ENCODE results near the gene CNNM1. TPM values are rescaled to one million over a fixed set of nuclear protein-coding genes. Genes with fewer than 3 reads are reported as not detected.

Gene CNNM1
- total and polyA plus RNA-seq, 8 donors = 0.17 to 0.94 (median 0.36) TPM

- TF ChIP-seq, protein P1, sequence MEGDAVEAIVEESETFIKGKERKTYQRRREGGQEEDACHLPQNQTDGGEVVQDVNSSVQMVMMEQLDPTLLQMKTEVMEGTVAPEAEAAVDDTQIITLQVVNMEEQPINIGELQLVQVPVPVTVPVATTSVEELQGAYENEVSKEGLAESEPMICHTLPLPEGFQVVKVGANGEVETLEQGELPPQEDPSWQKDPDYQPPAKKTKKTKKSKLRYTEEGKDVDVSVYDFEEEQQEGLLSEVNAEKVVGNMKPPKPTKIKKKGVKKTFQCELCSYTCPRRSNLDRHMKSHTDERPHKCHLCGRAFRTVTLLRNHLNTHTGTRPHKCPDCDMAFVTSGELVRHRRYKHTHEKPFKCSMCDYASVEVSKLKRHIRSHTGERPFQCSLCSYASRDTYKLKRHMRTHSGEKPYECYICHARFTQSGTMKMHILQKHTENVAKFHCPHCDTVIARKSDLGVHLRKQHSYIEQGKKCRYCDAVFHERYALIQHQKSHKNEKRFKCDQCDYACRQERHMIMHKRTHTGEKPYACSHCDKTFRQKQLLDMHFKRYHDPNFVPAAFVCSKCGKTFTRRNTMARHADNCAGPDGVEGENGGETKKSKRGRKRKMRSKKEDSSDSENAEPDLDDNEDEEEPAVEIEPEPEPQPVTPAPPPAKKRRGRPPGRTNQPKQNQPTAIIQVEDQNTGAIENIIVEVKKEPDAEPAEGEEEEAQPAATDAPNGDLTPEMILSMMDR (IDR thresholded peaks at IDR 0.05) = no peak
- Histone ChIP-seq H3K36me3 (peaks cover 0 to 42% of the 10 kb centered on the region in 2 donors), H3K4me1 (no peaks in the 10 kb centered on the region), H3K4me3 (no peak overlapping the region), H3K9me3 (no peaks in the 10 kb centered on the region), H3K27me3 (no peaks in the 10 kb centered on the region), H3K27ac (no peak overlapping the region)
- intact Hi-C loops (cut with DNase I) = no loop called here
- no peak for DNase-seq
- ATAC-seq = no peak
These were observed 92.1 kb downstream of the CNNM1 start for GRCh38 chr10:99421233-99421739.

- DNase-seq = no peak
- Histone ChIP-seq H3K4me3 (no peak overlapping the region), H3K27me3 (no peaks in the 10 kb centered on the region), H3K9me3 (no peaks in the 10 kb centered on the region), H3K27ac (no peak overlapping the region), H3K4me1 (no peaks in the 10 kb centered on the region), H3K36me3 (peaks cover 0 to 41% of the 10 kb centered on the region in 2 donors)
- intact Hi-C loops (cut with DNase I) = no loop called here
- no peak for ATAC-seq
- TF ChIP-seq, protein P1 (IDR thresholded peaks at IDR 0.05) = no peak
These were observed 93.5 kb downstream of the CNNM1 start for GRCh38 chr10:99422529-99423096.

- no peak overlapping the region for H3K27ac ChIP-seq
- DNase-seq (no peak), ATAC-seq (no peak)
- no peak overlapping the region for H3K4me3 ChIP-seq
- intact Hi-C loops (cut with DNase I) = no loop called here
- H3K4me1 ChIP-seq = peaks cover 3 to 4% of the 10 kb centered on the region in 2 donors
- TF ChIP-seq, protein P1 (IDR thresholded peaks at IDR 0.05) = no peak
- no peaks in the 10 kb centered on the region for H3K27me3 ChIP-seq
- H3K9me3 ChIP-seq = no peaks in the 10 kb centered on the region
- peaks cover 0 to 21% of the 10 kb centered on the region in 2 donors for H3K36me3 ChIP-seq
These were observed 95.5 kb downstream of the CNNM1 start for GRCh38 chr10:99424656-99425055.

- no peak for ATAC-seq
- TF ChIP-seq, protein P1 (IDR thresholded peaks at IDR 0.05) = no peak
These were observed 96.0 kb downstream of the CNNM1 start for GRCh38 chr10:99425204-99425603.

DNA sequence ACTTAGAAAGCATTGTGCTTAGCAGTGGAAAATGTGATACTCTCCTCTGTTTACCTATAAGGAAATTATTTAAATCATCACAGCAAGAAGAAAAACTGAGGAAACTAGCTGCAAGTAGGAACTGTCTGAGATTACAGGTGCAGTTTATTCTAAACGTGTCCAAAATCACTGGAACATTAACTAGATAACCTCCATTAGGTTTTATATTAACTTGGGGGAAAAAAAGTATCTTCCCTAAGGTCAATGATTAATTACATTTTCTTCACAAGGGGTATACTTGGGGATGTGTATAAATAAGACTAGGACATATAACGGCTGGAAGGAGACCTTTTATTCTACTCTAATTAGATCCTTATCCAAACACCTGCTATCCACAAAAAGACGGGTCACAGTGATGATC lies 97.5 kb downstream of the CNNM1 start:
- H3K9me3 ChIP-seq = no peaks in the 10 kb centered on the region
- DNase-seq = no peak
- TF ChIP-seq, protein P1 (IDR thresholded peaks at IDR 0.05) = no peak
- ATAC-seq = no peak
- no peak overlapping the region for H3K27ac ChIP-seq
- intact Hi-C loops (cut with DNase I) = no loop called here
- H3K4me1 ChIP-seq = peaks cover 7 to 16% of the 10 kb centered on the region in 2 donors
- no peak overlapping the region for H3K4me3 ChIP-seq
- peaks cover 0 to 16% of the 10 kb centered on the region in 2 donors for H3K36me3 ChIP-seq
- no peaks in the 10 kb centered on the region for H3K27me3 ChIP-seq

More at GRCh38 chr10:99425204-99425603, 96.0 kb downstream of the CNNM1 start:
- DNase-seq = no peak
- no peak overlapping the region for H3K4me3 ChIP-seq
- intact Hi-C loops (cut with DNase I) = no loop called here
- peaks cover 0 to 16% of the 10 kb centered on the region in 2 donors for H3K36me3 ChIP-seq
- no peak overlapping the region for H3K27ac ChIP-seq
- H3K4me1 ChIP-seq = peaks cover 7 to 9% of the 10 kb centered on the region in 2 donors
- H3K27me3 ChIP-seq = no peaks in the 10 kb centered on the region
- H3K9me3 ChIP-seq = no peaks in the 10 kb centered on the region

Data from left lung (tissue), 10 donors.